K562 (cell line): ENCODE measurements around the gene PLCG2. TPM values are rescaled to one million over a fixed set of nuclear protein-coding genes. Genes with fewer than 3 reads are reported as not detected.

ENCODE experiments used
- ATAC-seq: fragments of 200-7000 bp; cut with Tn5 transposase; 3 replicates; pipeline ENCODE4 v1.9.1; 2020; ENCODE audit warnings: moderate library complexity
- BruUV-seq: library from RNA; stranded (reverse); fragments of 400-500 nt; replicated peaks from 2 replicates; lab custom pipeline; 2021; lab: Mats Ljungman, UMichigan
- CTCF ChIA-PET: fragments of 300-600 bp; formaldehyde crosslinking; extraction: SDS; loops from one replicate; lab custom pipeline; 2021; ENCODE audit warnings: low intra/inter-chr PET ratio; lab: Yijun Ruan, JAX
- POLR2A ChIA-PET: fragments of 300-600, 350-650 bp; sonication (Branson Sonifier 250); formaldehyde crosslinking; extraction: SDS; loops from one replicate; lab custom pipeline; 2021; ENCODE audit warnings: antibody characterized with exemption, inconsistent platforms; lab: Yijun Ruan, JAX
- DNase-seq, 4 experiments: peaks; one replicate each; pipeline versions ENCODE4 v3.0.0 to v3.0.0-alpha.2; 2011 to 2018; ENCODE audit warnings: low spot score in 3 of 4, mixed read lengths in 3 of 4; ENCODE audit errors: extremely low read depth in 1 of 4
- FAIRE-seq: peaks from 2 replicates; lab custom pipeline; 2011; peaks lifted over from hg19 to GRCh38; lab: Jason Lieb, UNC
- H2AFZ ChIP-seq: 2 replicates; pipeline ENCODE4 v1.6.0; 2011; ENCODE audit warnings: low read depth, low read length, control low read depth, inconsistent platforms
- H3K27ac ChIP-seq: fragments of 200-600 bp; 3 replicates; pipeline ENCODE4 v1.8.0; 2011; ENCODE audit warnings: low read depth, mild to moderate bottlenecking, control low read depth, inconsistent platforms, low read length, moderate library complexity, mixed read lengths; ENCODE audit errors: extremely low read depth
- H3K27me3 ChIP-seq, 2 experiments: fragments of 300-600 bp in 1 of 2; 2 replicates in 1 of 2; 3 replicates in 1 of 2; pipeline versions ENCODE4 v1.6.0 to v1.8.0; 2011; ENCODE audit warnings: inconsistent platforms in 2 of 2, low read length in 2 of 2, mild to moderate bottlenecking in 1 of 2, mixed read lengths in 1 of 2, moderate library complexity in 1 of 2; ENCODE audit not compliant: control insufficient read depth in 2 of 2, insufficient read depth in 2 of 2
- H3K36me3 ChIP-seq: fragments of 300-600 bp; 3 replicates; pipeline ENCODE4 v1.8.0; 2011; ENCODE audit warnings: mild to moderate bottlenecking, low read length, inconsistent platforms; ENCODE audit not compliant: control insufficient read depth, insufficient read depth
- H3K4me1 ChIP-seq, 2 experiments: fragments of 200-600 bp in 1 of 2; replicated peaks in 1 of 2; 2 replicates in 1 of 2; 3 replicates in 1 of 2; pipeline versions ENCODE4 v1.5.1 to v1.8.0; 2011; ENCODE audit warnings: inconsistent platforms in 2 of 2, low read length in 2 of 2, mild to moderate bottlenecking in 1 of 2, mixed read lengths in 1 of 2, moderate library complexity in 1 of 2; ENCODE audit not compliant: control insufficient read depth in 2 of 2, insufficient read depth in 2 of 2
- H3K4me2 ChIP-seq: 2 replicates; pipeline ENCODE4 v1.6.1; 2011; ENCODE audit warnings: low read length, control low read depth, inconsistent platforms, mixed read lengths; ENCODE audit not compliant: insufficient read depth
- H3K4me3 ChIP-seq: fragments of 200-600 bp; sonication (generic), shearing (Covaris generic); 2 replicates; pipeline ENCODE4 v1.5.1; 2016; ENCODE audit warnings: control low read depth, inconsistent platforms
- H3K79me2 ChIP-seq: fragments of 200-600 bp; 3 replicates; pipeline ENCODE4 v1.8.0; 2011; ENCODE audit warnings: low read length, inconsistent platforms; ENCODE audit not compliant: control insufficient read depth, insufficient read depth
- H3K9ac ChIP-seq, 2 experiments: 2 replicates each; pipeline versions ENCODE4 v1.6.0 to v1.6.1; 2011; ENCODE audit warnings: low read depth in 2 of 2, low read length in 2 of 2, control low read depth in 1 of 2, inconsistent platforms in 1 of 2, mild to moderate bottlenecking in 1 of 2, mixed read lengths in 1 of 2; ENCODE audit not compliant: insufficient read depth in 1 of 2
- H3K9me1 ChIP-seq: one replicate; pipeline ENCODE4 v1.6.0; 2011; ENCODE audit warnings: inconsistent platforms, mild to moderate bottlenecking, low read length, moderate library complexity; ENCODE audit not compliant: control insufficient read depth, insufficient read depth
- H3K9me3 ChIP-seq: replicated peaks from 2 replicates; pipeline ENCODE4 v1.5.1; 2011; ENCODE audit warnings: low read depth, low read length, inconsistent platforms; ENCODE audit not compliant: control insufficient read depth, insufficient read depth
- H4K20me1 ChIP-seq: replicated peaks from 2 replicates; pipeline ENCODE4 v1.6.1; 2011; ENCODE audit warnings: low read length, inconsistent platforms, mixed read lengths; ENCODE audit not compliant: control insufficient read depth, insufficient read depth
- FOSL1 ChIP-seq: fragments of 200-800 bp; sonication (Bioruptor generic); conservative IDR thresholded peaks from 2 replicates; pipeline ENCODE4 v1.6.1; 2016; ENCODE audit warnings: missing genetic modification characterization, missing compliant biosample characterization
- HSF4 ChIP-seq: fragments of 250-450 bp; sonication (Bioruptor Pico); IDR thresholded peaks from 2 replicates; pipeline ENCODE4 v2.1.2; 2022; ENCODE audit warnings: mild to moderate bottlenecking, moderate library complexity, borderline replicate concordance
- PCBP1 ChIP-seq: fragments of 200-400 bp; formaldehyde crosslinking; IDR thresholded peaks from 2 replicates; pipeline ENCODE4 v1.6.1; 2018; ENCODE audit warnings: mild to moderate bottlenecking, low read depth, low read length; ENCODE audit not compliant: poor library complexity, severe bottlenecking
- RAD51 ChIP-seq: fragments of 450-650 bp; IDR thresholded peaks from 2 replicates; pipeline ENCODE4 v1.7.1; 2016; ENCODE audit warnings: low read depth, mild to moderate bottlenecking, borderline replicate concordance
- RBM17 ChIP-seq: fragments of 200-400 bp; formaldehyde crosslinking; IDR thresholded peaks from 2 replicates; pipeline ENCODE4 v1.6.1; 2017; ENCODE audit warnings: low read depth, mild to moderate bottlenecking, low read length, borderline replicate concordance
- SRF ChIP-seq, 2 experiments: fragments of 250-450, 450-650 bp in 1 of 2; sonication (Bioruptor Pico) in 1 of 2; sonication (generic) in 1 of 2; formaldehyde crosslinking; IDR thresholded peaks; 2 replicates each; pipeline versions ENCODE4 v1.5.0 to v1.5.1; 2020 to 2022; ENCODE audit warnings: mild to moderate bottlenecking in 1 of 2, missing genetic modification reagents in 1 of 2
- TAF15 ChIP-seq: fragments of 200-400 bp; formaldehyde crosslinking; IDR thresholded peaks from 2 replicates; pipeline ENCODE4 v1.6.1; 2017; ENCODE audit warnings: mild to moderate bottlenecking, low read depth, low read length, moderate library complexity
- TEAD2 ChIP-seq: fragments of 450-650 bp; IDR thresholded peaks from 2 replicates; pipeline ENCODE4 v1.6.1; 2016; ENCODE audit warnings: missing genetic modification characterization, control low read depth, missing compliant biosample characterization
- ZNF239 ChIP-seq: fragments of 250-450 bp; sonication (Bioruptor Pico); IDR thresholded peaks from 2 replicates; pipeline ENCODE4 v1.4.0; 2020; ENCODE audit warnings: mild to moderate bottlenecking
- ZNF586 ChIP-seq: fragments of 450-650 bp; formaldehyde crosslinking; conservative IDR thresholded peaks from 2 replicates; pipeline ENCODE4 v1.4.0; 2020; ENCODE audit warnings: mild to moderate bottlenecking, moderate library complexity
- ZNF589 ChIP-seq: fragments of 200-800 bp; sonication (Bioruptor generic); IDR thresholded peaks from 2 replicates; pipeline ENCODE4 v1.6.1; 2016; ENCODE audit warnings: low read depth, missing genetic modification characterization, missing compliant biosample characterization
- WGBS: fragments of 100-300 bp; shearing (Covaris generic); methylation state at CpG from one replicate; pipeline ENCODE4 v1.1.6; 2016; ENCODE audit warnings: low coverage, mixed read lengths; ENCODE audit not compliant: insufficient coverage; ENCODE audit errors: missing lambda C conversion rate; 5-methylcytosine and 5-hydroxymethylcytosine counted together
- in situ Hi-C: fragments of 300-500 bp; cut with MboI; formaldehyde crosslinking; loops from 4 replicates; pipeline ENCODE4 v1.15.0; 2018; ENCODE audit warnings: inconsistent platforms, mixed read lengths
- intact Hi-C: fragments of 100-400 bp; cut with micrococcal nuclease; formaldehyde crosslinking; loops from 2 replicates; pipeline ENCODE4 v1.14.2; 2022
- polyA plus RNA-seq, 8 experiments: library from polyadenylated mRNA; depleted of rRNA in 4 of 8; stranded (reverse) in 5 of 8; unstranded in 3 of 8; fragments of >200 nt; fragmentation: Nextera tagmentation in 2 of 8; fragmentation: Illumina TruSeq in 1 of 8; extraction: Ambion mirVana in 2 of 8; extraction: Trizol in 1 of 8; gene quantifications; 2 replicates each; pipeline versions ENCODE4 v1.2.1 to v1.2.3, GENCODE V29; 2011 to 2014; ENCODE audit warnings: inconsistent platforms in 1 of 8, missing spikeins in 1 of 8
- total RNA-seq, 7 experiments: library from RNA; depleted of rRNA in 6 of 7; stranded (reverse); fragments of >200 nt in 6 of 7; fragmentation: Illumina TruSeq in 2 of 7; extraction: Trizol in 2 of 7; gene quantifications; 2 replicates each; pipeline versions ENCODE4 v1.2.1 to v1.2.3, GENCODE V29; 2011 to 2021; ENCODE audit warnings: low replicate concordance in 1 of 7
- TF ChIP-seq, protein P1 (sequence below): sonication (generic); formaldehyde crosslinking; IDR thresholded peaks from 2 replicates; pipeline ENCODE4 v1.5.0; 2020; ENCODE audit warnings: missing genetic modification reagents
- TF ChIP-seq, protein P2 (sequence below): IDR thresholded peaks from 3 replicates; pipeline ENCODE4 v1.6.1; 2011; ENCODE audit warnings: borderline replicate concordance, mild to moderate bottlenecking, moderate library complexity; ENCODE audit not compliant: insufficient read length; ENCODE audit errors: extremely low read depth
- TF ChIP-seq, protein P3 (sequence below): fragments of 450-650 bp; conservative IDR thresholded peaks from 2 replicates; pipeline ENCODE4 v1.6.1; 2016; ENCODE audit warnings: missing genetic modification characterization, low read depth, mild to moderate bottlenecking, control low read depth, missing compliant biosample characterization

Gene PLCG2
- total and polyA plus RNA-seq, 9 of the 15 experiments (the other 6 are each of a cell fraction or from before 2014, with no cell fraction given) = 0.94 to 7.1 (median 3.1) TPM

DNA sequence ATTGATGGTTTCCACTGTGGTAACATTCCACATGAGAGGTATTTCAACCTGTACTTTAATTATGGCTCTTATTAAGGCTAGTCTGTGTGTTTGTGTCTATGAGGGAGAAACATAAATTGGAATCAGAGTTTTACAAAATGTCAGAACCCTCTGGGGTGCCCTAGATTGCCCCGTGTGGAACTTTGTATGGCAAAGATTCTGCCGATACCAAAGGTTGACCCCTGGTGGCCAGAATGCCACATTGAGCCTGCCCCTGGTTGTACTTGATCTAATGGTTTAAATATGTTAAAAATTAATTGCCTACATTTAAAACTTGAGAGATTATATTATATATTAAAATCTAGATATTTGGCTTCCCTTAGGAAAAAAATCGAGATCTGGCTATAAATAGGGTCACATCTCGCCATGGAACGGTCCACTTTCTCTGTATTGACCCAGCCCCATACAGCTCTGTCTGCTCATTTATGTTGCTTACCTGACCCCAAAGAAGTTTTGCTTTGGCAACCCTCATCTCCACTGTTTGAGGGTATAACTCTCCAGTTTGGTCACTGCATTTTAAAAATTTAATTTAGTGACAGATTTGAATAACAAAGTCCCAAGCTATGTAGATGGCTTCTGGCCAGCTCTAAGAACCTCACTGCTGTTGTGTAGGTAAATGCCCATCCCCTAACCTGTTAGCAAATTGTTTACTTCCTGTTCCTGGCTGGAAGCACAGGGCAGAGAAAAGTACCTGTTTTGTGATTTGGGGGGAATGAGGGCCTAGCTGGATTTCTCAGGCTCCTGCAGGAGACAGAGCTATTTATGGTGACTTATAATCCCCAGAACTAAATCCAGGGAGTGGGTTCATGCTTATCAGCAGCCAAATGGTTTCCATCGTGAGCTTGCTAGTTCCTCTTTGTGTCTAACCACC lies 95.0 kb downstream of the PLCG2 start (continued):
- TF ChIP-seq, protein P1, sequence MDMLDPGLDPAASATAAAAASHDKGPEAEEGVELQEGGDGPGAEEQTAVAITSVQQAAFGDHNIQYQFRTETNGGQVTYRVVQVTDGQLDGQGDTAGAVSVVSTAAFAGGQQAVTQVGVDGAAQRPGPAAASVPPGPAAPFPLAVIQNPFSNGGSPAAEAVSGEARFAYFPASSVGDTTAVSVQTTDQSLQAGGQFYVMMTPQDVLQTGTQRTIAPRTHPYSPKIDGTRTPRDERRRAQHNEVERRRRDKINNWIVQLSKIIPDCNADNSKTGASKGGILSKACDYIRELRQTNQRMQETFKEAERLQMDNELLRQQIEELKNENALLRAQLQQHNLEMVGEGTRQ = no peak
- TF ChIP-seq, protein P2, sequence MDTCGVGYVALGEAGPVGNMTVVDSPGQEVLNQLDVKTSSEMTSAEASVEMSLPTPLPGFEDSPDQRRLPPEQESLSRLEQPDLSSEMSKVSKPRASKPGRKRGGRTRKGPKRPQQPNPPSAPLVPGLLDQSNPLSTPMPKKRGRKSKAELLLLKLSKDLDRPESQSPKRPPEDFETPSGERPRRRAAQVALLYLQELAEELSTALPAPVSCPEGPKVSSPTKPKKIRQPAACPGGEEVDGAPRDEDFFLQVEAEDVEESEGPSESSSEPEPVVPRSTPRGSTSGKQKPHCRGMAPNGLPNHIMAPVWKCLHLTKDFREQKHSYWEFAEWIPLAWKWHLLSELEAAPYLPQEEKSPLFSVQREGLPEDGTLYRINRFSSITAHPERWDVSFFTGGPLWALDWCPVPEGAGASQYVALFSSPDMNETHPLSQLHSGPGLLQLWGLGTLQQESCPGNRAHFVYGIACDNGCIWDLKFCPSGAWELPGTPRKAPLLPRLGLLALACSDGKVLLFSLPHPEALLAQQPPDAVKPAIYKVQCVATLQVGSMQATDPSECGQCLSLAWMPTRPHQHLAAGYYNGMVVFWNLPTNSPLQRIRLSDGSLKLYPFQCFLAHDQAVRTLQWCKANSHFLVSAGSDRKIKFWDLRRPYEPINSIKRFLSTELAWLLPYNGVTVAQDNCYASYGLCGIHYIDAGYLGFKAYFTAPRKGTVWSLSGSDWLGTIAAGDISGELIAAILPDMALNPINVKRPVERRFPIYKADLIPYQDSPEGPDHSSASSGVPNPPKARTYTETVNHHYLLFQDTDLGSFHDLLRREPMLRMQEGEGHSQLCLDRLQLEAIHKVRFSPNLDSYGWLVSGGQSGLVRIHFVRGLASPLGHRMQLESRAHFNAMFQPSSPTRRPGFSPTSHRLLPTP = no peak

DNA sequence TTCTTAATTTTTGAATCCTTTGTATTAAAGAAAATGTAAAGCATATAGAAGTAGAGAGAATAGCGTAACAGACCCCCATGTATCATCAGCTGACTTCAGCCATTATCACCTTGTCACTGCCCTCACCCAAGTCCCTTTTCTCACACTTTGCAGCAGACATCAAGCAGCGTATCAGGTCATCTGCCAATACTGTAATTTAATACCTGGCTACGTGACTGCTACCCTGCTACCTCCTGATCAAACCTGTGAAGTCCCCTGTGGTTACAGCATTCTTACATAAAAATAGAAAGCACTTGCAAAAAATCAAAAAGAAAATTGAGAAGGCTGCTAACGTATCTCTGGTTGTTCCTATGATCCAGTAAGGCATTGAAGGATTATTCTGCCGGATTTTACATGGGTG lies 96.4 kb downstream of the PLCG2 start:
- Histone ChIP-seq H3K27me3 (peaks cover 24 to 57% of the 10 kb centered on the region in 2 experiments), H3K4me1 (0 out of 5 replicates have a peak, but pooled peaks cover 0 to 5% of the 10 kb centered on the region in 2 experiments), H3K79me2 (no peaks in the 10 kb centered on the region), H3K9me3 (no peaks in the 10 kb centered on the region), H3K36me3 (no peaks in the 10 kb centered on the region), H3K9me1 (no peaks in the 10 kb centered on the region), H4K20me1 (no peaks in the 10 kb centered on the region), H3K9ac (no peak overlapping the region), H2AFZ (no peak overlapping the region), H3K4me3 (no peak overlapping the region), H3K27ac (no peak overlapping the region), H3K4me2 (no peak overlapping the region)
- WGBS = 11% methylated on average over 5 of the region's 5 CpGs
- BruUV-seq = no TSS peak
- no peak for FAIRE-seq
- DNase-seq = no peak
- in situ Hi-C loops = no loop called here
- ChIA-PET POLR2A (interaction anchor here (1.5 kb wide), 1 partner anchor 14 kb away, joined by 3 read pairs; no protein-coding TSS in a partner anchor), CTCF (no interaction called here)
- intact Hi-C loops = loop anchor here (10.0 kb wide), 2 partner anchors 471 to 511 kb away; no protein-coding TSS in a partner anchor
- ATAC-seq = no peak
- TF ChIP-seq, protein P3, sequence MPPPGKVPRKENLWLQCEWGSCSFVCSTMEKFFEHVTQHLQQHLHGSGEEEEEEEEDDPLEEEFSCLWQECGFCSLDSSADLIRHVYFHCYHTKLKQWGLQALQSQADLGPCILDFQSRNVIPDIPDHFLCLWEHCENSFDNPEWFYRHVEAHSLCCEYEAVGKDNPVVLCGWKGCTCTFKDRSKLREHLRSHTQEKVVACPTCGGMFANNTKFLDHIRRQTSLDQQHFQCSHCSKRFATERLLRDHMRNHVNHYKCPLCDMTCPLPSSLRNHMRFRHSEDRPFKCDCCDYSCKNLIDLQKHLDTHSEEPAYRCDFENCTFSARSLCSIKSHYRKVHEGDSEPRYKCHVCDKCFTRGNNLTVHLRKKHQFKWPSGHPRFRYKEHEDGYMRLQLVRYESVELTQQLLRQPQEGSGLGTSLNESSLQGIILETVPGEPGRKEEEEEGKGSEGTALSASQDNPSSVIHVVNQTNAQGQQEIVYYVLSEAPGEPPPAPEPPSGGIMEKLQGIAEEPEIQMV = no peak
- no peak for TF ChIP-seq TAF15
- no peak for TF ChIP-seq RBM17
- no peak for TF ChIP-seq ZNF239 (CRISPR knock-in tag)
- no peak for TF ChIP-seq HSF4 (CRISPR knock-in tag)
- TF ChIP-seq SRF (CRISPR knock-in tag; IDR thresholded peaks at IDR 0.05) = no peak
- no peak for TF ChIP-seq ZNF586 (CRISPR knock-in tag)
- no peak for TF ChIP-seq PCBP1
- TF ChIP-seq FOSL1 (tag) = no peak
- no peak for TF ChIP-seq ZNF589 (CRISPR knock-in tag)
- TF ChIP-seq RAD51 = no peak
- no peak for TF ChIP-seq TEAD2 (tag)
